PFSK-1 (cell line): ENCODE measurements around the gene CNTNAP5.

ENCODE experiments used
- POLR2AphosphoS5 ChIP-seq: IDR thresholded peaks from 2 replicates; pipeline ENCODE4 v1.6.1; 2012; ENCODE audit warnings: low read depth, mild to moderate bottlenecking, control low read depth, low read length, moderate library complexity
- TF ChIP-seq, protein P1 (sequence below), 2 experiments: IDR thresholded peaks; 2 replicates each; pipeline versions ENCODE4 v1.6.1 to v1.8.0; 2011 to 2012; ENCODE audit warnings: low read depth in 2 of 2, low read length in 2 of 2, control low read depth in 1 of 2, inconsistent platforms in 1 of 2, mild to moderate bottlenecking in 1 of 2, moderate library complexity in 1 of 2; ENCODE audit not compliant: insufficient read depth in 1 of 2

DNA sequence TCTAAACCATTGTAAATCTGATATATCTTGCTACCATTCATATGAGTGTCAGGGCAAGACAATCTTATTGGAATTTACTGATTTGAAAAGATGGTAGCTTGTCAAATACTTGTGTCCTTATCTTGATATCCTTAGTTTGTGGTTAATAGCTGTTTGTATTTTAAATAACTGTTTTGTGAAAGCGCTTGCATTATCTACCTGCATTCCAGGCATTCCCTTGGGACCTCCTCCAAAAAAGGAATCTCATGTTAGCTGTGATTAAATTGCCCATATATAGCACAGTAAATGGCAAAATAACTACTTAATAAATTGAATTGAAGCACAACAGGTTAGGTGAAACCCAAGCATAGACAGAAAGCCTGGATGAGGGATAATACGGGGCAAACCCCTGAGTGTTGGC, 13.9 kb downstream of the CNTNAP5 start:
- TF ChIP-seq POLR2AphosphoS5, result no peak
- TF ChIP-seq, protein P1, sequence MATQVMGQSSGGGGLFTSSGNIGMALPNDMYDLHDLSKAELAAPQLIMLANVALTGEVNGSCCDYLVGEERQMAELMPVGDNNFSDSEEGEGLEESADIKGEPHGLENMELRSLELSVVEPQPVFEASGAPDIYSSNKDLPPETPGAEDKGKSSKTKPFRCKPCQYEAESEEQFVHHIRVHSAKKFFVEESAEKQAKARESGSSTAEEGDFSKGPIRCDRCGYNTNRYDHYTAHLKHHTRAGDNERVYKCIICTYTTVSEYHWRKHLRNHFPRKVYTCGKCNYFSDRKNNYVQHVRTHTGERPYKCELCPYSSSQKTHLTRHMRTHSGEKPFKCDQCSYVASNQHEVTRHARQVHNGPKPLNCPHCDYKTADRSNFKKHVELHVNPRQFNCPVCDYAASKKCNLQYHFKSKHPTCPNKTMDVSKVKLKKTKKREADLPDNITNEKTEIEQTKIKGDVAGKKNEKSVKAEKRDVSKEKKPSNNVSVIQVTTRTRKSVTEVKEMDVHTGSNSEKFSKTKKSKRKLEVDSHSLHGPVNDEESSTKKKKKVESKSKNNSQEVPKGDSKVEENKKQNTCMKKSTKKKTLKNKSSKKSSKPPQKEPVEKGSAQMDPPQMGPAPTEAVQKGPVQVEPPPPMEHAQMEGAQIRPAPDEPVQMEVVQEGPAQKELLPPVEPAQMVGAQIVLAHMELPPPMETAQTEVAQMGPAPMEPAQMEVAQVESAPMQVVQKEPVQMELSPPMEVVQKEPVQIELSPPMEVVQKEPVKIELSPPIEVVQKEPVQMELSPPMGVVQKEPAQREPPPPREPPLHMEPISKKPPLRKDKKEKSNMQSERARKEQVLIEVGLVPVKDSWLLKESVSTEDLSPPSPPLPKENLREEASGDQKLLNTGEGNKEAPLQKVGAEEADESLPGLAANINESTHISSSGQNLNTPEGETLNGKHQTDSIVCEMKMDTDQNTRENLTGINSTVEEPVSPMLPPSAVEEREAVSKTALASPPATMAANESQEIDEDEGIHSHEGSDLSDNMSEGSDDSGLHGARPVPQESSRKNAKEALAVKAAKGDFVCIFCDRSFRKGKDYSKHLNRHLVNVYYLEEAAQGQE (IDR thresholded peaks at IDR 0.05; ENCODE audit: insufficient read depth in 1 of 2, low read depth in 2 of 2, low read length in 2 of 2), result no peak
